AG04450 (cell line): ENCODE results near the gene MCOLN2. TPM values are rescaled to one million over a fixed set of nuclear protein-coding genes. Genes with fewer than 3 reads are reported as not detected.

Experiments
- CTCF ChIA-PET: fragments of 300-600, 350-600 bp; formaldehyde crosslinking; extraction: SDS; loops from one replicate; lab custom pipeline; 2022; ENCODE audit warnings: antibody characterized with exemption, inconsistent platforms; lab: Charles Lee
- POLR2A ChIA-PET: fragments of 350-600 bp; formaldehyde crosslinking; extraction: SDS; loops from one replicate; lab custom pipeline; 2021; ENCODE audit warnings: antibody characterized with exemption, inconsistent platforms; lab: Yijun Ruan, JAX
- DNase-seq: peaks from one replicate; pipeline ENCODE4 v3.0.0-alpha.2; 2011; ENCODE audit warnings: low read depth, low spot score
- H3K27ac ChIP-seq: one replicate; pipeline ENCODE4 v1.5.1; 2012; ENCODE audit warnings: low read depth, low read length, control low read depth
- H3K27me3 ChIP-seq: one replicate; pipeline ENCODE4 v1.6.0; 2012; ENCODE audit warnings: low read length; ENCODE audit not compliant: control insufficient read depth, insufficient read depth
- H3K4me3 ChIP-seq: 2 replicates; pipeline ENCODE4 v1.5.1; 2011; ENCODE audit warnings: mild to moderate bottlenecking, low read depth, low read length, control low read depth
- H3K9me3 ChIP-seq: 2 replicates; pipeline ENCODE4 v1.5.1; 2012; ENCODE audit warnings: low read length; ENCODE audit not compliant: control insufficient read depth, insufficient read depth
- polyA plus RNA-seq: library from polyadenylated mRNA; depleted of rRNA; stranded (reverse); fragments of >200 nt; gene quantifications from 2 replicates; pipeline ENCODE4 v1.2.3, GENCODE V29; 2011
- TF ChIP-seq, protein P1 (sequence below): IDR thresholded peaks from 2 replicates; pipeline ENCODE4 v1.5.1; 2011; ENCODE audit warnings: low read depth, low read length, control low read depth, inconsistent platforms

Gene MCOLN2
- polyA plus RNA-seq, 1 experiment = 0.37 TPM

DNA sequence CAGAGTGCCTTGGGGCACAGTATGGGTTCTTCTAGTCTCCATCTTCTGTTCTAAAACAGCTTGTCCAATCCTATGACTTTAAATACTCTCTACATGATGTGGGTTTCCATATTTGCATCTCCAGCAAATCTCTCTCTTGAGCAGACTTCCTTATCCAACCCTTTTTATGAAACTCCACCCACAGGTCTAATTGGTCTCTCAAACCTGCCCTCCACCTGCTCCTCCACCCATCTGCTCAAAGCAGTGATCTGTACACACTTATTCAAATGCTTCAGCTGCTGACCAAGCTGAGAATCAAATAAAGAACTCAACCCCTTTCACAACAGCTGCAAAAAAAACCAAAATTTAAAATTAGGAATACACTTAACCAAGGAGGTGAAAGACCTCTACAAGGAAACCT lies 11.5 kb downstream of the MCOLN2 start:
- Histone ChIP-seq H3K27me3 (peaks cover 10% of the 10 kb centered on the region), H3K4me3 (no peak overlapping the region), H3K9me3 (no peaks in the 10 kb centered on the region), H3K27ac (no peak overlapping the region)
- TF ChIP-seq, protein P1, sequence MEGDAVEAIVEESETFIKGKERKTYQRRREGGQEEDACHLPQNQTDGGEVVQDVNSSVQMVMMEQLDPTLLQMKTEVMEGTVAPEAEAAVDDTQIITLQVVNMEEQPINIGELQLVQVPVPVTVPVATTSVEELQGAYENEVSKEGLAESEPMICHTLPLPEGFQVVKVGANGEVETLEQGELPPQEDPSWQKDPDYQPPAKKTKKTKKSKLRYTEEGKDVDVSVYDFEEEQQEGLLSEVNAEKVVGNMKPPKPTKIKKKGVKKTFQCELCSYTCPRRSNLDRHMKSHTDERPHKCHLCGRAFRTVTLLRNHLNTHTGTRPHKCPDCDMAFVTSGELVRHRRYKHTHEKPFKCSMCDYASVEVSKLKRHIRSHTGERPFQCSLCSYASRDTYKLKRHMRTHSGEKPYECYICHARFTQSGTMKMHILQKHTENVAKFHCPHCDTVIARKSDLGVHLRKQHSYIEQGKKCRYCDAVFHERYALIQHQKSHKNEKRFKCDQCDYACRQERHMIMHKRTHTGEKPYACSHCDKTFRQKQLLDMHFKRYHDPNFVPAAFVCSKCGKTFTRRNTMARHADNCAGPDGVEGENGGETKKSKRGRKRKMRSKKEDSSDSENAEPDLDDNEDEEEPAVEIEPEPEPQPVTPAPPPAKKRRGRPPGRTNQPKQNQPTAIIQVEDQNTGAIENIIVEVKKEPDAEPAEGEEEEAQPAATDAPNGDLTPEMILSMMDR = no peak
- ChIA-PET POLR2A (no interaction called here), CTCF (no interaction called here)
- no peak for DNase-seq

DNA sequence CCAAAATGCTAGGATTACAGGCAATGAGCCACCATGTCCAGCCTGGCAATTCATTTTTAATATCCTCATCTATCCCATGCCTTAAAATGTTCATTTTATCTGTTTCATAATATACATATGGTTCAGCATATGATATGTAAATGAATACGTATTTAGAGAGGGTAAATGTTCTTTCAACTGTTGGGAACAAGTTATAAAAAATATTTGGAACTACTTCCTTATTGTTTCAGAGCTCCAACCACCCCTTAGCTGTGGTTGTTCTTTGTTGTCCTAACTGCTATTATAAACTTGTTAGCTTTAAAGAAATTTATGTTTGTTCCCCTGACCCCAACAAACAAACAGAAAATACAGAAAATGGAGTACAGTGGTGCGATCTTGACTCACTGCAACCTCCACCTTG lies 14.5 kb downstream of the MCOLN2 start:
- Histone ChIP-seq H3K27me3 (peaks cover 5% of the 10 kb centered on the region), H3K9me3 (no peaks in the 10 kb centered on the region), H3K4me3 (no peak overlapping the region), H3K27ac (no peak overlapping the region)
- ChIA-PET POLR2A (no interaction called here), CTCF (no interaction called here)
- DNase-seq = no peak
- TF ChIP-seq, protein P1 = no peak

DNA sequence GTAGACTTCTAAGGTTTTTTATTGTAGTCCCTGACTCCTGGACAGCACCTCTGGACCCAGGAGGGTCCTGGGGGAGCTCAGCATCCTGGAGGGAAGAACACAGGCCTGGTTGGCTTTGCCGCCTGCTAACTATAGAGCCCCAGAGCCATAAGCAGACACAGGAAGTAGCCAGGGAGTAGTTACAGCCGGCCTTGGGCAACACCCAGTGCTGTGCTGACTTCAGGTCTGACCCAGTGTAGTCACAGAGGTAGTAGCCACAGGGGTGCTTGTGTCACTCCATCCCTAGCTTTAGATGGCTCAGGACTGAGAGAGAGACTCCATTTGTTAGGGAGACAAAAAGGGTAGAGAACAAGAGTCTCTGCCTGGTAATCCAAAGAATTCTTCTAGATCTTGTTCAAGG lies 21.9 kb downstream of the MCOLN2 start:
- Histone ChIP-seq H3K4me3 (no peak overlapping the region), H3K9me3 (no peaks in the 10 kb centered on the region), H3K27me3 (no peaks in the 10 kb centered on the region), H3K27ac (no peak overlapping the region)
- ChIA-PET POLR2A (no interaction called here), CTCF (interaction anchor here (0.9 kb wide), 1 partner anchor 285 kb away, joined by 3 read pairs; no protein-coding TSS in a partner anchor)
- DNase-seq = no peak
- TF ChIP-seq, protein P1 = no peak

DNA sequence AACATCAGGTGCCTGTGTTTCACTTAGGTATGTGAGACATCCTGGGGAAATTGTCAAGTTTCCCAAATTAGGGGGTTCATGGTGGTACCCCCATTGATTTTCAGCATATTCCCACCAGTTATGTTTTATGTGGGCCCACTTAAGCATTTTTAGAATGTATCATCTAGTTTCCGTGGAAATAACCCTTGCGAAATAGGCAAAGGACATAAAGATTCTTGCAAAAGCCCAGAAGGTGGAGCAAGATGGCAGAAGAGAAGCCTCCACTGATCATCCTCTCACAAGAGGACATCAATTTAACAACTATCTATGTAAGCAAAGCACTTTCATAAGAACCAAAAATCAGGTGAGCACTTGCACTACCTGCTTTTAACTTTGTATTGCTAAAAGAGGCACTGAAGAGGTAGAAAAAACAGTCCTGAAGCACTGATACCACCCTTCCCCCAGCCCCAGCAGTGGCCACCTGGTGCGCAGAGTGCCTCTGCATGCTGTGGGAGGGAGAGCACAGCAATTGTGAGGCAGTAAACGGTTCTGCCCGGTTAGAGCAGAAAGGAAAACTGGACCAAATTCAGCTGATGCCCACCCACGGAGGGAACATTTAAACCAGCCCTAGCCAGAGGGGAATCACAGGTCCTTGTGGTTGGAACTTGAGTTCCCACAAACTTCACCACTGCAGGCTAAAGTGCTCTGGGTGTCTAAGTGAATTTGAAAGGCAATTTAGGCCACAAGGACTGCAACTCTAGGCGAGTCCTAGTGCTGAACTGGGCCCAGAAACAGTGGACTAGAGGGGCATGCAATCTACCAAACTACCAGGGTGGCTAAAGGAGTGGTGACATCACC lies 23.2 kb downstream of the MCOLN2 start:
- ChIA-PET POLR2A (no interaction called here), CTCF (interaction anchor here (2.5 kb wide), 1 partner anchor 29 kb away, joined by 13 read pairs; no protein-coding TSS in a partner anchor)
- Histone ChIP-seq H3K27me3 (no peaks in the 10 kb centered on the region), H3K27ac (no peak overlapping the region), H3K9me3 (no peaks in the 10 kb centered on the region), H3K4me3 (no peak overlapping the region)
- TF ChIP-seq, protein P1 = no peak
- DNase-seq = no peak

DNA sequence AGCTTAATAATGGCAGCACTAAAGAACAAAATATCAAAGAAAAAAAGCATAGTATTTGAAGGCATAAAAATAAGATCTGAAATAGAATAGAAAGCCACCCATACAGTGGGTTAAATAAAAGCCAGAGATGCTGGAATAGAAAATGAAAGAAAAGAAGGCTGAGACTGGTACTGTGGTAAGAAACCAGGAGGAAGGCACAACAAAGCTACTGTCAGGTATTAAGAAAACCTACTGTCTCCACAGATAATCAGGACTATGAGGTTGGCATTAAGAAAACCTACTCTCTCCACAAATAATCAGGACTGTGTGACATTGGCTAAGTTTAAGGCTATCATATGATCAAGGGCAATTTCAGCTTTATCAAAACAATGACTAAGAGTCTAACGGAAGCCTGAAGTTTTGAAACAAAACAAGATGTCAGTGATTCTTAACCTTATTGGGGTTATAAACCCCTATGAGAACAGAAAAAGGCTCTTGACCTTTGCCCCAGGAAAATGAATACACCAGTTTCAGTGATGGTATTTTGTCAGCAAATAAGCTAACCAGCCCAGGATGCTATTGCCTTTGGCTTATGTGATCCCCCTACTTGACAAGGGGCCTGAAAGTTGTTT lies 24.4 kb downstream of the MCOLN2 start:
- no peak overlapping the region for H3K27ac ChIP-seq
- no peaks in the 10 kb centered on the region for H3K9me3 ChIP-seq
- DNase-seq = no peak
- POLR2A ChIA-PET = interaction anchor here (1.0 kb wide), 1 partner anchor 12 kb away, joined by 4 read pairs; no protein-coding TSS in a partner anchor
- H3K27me3 ChIP-seq = no peaks in the 10 kb centered on the region
- no peak overlapping the region for H3K4me3 ChIP-seq
- CTCF ChIA-PET = interaction anchor here (0.6 to 2.5 kb wide), 3 partner anchors 28 to 283 kb away, joined by 3 to 13 read pairs (median 4); no protein-coding TSS in a partner anchor
- TF ChIP-seq, protein P1 = no peak
